ENCODE measurements around the gene CGB3.

The CGB3 gene

DNA sequence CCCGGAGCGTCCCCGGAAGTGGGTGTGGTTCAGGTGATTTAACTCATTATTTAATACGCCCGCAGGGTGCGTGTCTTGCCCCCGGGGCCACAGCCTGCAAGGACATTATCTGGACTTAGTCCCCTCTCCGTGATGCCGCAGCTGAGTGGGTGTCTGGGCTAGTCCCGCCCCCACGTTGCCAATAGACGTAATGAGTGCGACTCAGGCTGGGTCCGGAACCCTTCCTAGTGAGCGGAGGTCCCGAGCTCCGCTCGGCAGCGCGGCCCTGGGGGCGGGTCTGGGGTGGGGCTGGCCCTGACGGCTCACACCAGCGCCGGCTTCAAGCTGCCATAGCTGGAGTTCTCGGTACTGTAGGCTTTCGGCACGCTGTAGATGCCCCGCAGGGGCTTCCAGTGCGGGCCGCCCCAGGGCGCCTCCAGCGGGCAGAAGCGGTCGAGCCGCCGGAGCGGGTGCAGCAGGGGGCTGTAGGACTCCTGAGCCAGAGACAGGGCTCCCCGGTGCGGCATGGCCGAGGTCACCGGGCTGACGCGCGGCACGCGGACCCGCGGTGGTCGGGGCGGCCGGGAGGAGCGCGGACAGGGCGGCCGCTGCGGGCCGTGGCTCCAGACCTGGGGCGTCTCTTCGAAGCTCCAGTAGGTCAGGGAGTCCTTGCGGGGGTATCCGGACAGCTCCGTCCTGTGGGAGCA is 6.3 kb downstream of the CGB3 start (continued):
- TF ChIP-seq ZNF555 (tag by site-specific recombination; conservative IDR thresholded peaks at IDR 0.05) = no peak
- TF ChIP-seq, protein P1, sequence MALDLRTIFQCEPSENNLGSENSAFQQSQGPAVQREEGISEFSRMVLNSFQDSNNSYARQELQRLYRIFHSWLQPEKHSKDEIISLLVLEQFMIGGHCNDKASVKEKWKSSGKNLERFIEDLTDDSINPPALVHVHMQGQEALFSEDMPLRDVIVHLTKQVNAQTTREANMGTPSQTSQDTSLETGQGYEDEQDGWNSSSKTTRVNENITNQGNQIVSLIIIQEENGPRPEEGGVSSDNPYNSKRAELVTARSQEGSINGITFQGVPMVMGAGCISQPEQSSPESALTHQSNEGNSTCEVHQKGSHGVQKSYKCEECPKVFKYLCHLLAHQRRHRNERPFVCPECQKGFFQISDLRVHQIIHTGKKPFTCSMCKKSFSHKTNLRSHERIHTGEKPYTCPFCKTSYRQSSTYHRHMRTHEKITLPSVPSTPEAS (tag by site-specific recombination; IDR thresholded peaks at IDR 0.05) = no peak
- TF ChIP-seq ZNF48 (tag by site-specific recombination; IDR thresholded peaks at IDR 0.05) = no peak
- TF ChIP-seq ZNF549 (tag by site-specific recombination; IDR thresholded peaks at IDR 0.05) = no peak
- peak; percentile 82 for TF ChIP-seq SP3 (tag by site-specific recombination; IDR thresholded peaks at IDR 0.05)
- peak; percentile 80 for TF ChIP-seq GLIS2 (tag by site-specific recombination; IDR thresholded peaks at IDR 0.05)
- no peak; the same call in 1 of the 2 replicates for TF ChIP-seq KLF8 (tag by site-specific recombination; IDR thresholded peaks at IDR 0.05)
- no peak for TF ChIP-seq ZNF223 (tag by site-specific recombination; IDR thresholded peaks at IDR 0.05)
- peak; percentile 54; the same call in 1 of the 2 replicates for TF ChIP-seq KLF7 (tag by site-specific recombination; IDR thresholded peaks at IDR 0.05; ENCODE audit: borderline replicate concordance)
- no peak for TF ChIP-seq ZNF426 (tag by site-specific recombination; IDR thresholded peaks at IDR 0.05)
- TF ChIP-seq, protein P2, sequence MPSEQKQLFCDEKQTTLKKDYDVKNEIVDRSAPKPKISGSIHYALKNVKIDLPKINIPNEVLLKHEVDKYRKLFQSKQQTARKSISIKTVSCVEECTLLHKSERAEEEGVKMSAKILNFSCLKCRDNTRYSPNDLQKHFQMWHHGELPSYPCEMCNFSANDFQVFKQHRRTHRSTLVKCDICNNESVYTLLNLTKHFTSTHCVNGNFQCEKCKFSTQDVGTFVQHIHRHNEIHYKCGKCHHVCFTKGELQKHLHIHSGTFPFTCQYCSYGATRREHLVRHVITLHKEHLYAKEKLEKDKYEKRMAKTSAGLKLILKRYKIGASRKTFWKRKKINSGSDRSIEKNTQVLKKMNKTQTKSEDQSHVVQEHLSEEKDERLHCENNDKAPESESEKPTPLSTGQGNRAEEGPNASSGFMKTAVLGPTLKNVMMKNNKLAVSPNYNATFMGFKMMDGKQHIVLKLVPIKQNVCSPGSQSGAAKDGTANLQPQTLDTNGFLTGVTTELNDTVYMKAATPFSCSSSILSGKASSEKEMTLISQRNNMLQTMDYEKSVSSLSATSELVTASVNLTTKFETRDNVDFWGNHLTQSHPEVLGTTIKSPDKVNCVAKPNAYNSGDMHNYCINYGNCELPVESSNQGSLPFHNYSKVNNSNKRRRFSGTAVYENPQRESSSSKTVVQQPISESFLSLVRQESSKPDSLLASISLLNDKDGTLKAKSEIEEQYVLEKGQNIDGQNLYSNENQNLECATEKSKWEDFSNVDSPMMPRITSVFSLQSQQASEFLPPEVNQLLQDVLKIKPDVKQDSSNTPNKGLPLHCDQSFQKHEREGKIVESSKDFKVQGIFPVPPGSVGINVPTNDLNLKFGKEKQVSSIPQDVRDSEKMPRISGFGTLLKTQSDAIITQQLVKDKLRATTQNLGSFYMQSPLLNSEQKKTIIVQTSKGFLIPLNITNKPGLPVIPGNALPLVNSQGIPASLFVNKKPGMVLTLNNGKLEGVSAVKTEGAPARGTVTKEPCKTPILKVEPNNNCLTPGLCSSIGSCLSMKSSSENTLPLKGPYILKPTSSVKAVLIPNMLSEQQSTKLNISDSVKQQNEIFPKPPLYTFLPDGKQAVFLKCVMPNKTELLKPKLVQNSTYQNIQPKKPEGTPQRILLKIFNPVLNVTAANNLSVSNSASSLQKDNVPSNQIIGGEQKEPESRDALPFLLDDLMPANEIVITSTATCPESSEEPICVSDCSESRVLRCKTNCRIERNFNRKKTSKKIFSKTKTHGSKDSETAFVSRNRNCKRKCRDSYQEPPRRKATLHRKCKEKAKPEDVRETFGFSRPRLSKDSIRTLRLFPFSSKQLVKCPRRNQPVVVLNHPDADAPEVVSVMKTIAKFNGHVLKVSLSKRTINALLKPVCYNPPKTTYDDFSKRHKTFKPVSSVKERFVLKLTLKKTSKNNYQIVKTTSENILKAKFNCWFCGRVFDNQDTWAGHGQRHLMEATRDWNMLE (tag by site-specific recombination; conservative IDR thresholded peaks at IDR 0.05; ENCODE audit: low read depth) = no peak
- TF ChIP-seq, protein P3, sequence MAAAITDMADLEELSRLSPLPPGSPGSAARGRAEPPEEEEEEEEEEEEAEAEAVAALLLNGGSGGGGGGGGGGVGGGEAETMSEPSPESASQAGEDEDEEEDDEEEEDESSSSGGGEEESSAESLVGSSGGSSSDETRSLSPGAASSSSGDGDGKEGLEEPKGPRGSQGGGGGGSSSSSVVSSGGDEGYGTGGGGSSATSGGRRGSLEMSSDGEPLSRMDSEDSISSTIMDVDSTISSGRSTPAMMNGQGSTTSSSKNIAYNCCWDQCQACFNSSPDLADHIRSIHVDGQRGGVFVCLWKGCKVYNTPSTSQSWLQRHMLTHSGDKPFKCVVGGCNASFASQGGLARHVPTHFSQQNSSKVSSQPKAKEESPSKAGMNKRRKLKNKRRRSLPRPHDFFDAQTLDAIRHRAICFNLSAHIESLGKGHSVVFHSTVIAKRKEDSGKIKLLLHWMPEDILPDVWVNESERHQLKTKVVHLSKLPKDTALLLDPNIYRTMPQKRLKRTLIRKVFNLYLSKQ (tag by site-specific recombination; IDR thresholded peaks at IDR 0.05; ENCODE audit: borderline replicate concordance) = no peak
- TF ChIP-seq, protein P4, sequence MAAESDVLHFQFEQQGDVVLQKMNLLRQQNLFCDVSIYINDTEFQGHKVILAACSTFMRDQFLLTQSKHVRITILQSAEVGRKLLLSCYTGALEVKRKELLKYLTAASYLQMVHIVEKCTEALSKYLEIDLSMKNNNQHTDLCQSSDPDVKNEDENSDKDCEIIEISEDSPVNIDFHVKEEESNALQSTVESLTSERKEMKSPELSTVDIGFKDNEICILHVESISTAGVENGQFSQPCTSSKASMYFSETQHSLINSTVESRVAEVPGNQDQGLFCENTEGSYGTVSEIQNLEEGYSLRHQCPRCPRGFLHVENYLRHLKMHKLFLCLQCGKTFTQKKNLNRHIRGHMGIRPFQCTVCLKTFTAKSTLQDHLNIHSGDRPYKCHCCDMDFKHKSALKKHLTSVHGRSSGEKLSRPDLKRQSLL (tag by site-specific recombination; IDR thresholded peaks at IDR 0.05) = no peak
- no peak for TF ChIP-seq ZNF211 (tag by site-specific recombination; IDR thresholded peaks at IDR 0.05; ENCODE audit: low read depth)
- no peak for TF ChIP-seq ZEB2 (tag by site-specific recombination; IDR thresholded peaks at IDR 0.05)
- no peak for TF ChIP-seq ZNF146 (tag by site-specific recombination; IDR thresholded peaks at IDR 0.05)
- no peak for TF ChIP-seq ZNF366 (tag by site-specific recombination; conservative IDR thresholded peaks at IDR 0.05)
- no peak for TF ChIP-seq ZNF404 (tag by site-specific recombination; IDR thresholded peaks at IDR 0.05)
- TF ChIP-seq, protein P5, sequence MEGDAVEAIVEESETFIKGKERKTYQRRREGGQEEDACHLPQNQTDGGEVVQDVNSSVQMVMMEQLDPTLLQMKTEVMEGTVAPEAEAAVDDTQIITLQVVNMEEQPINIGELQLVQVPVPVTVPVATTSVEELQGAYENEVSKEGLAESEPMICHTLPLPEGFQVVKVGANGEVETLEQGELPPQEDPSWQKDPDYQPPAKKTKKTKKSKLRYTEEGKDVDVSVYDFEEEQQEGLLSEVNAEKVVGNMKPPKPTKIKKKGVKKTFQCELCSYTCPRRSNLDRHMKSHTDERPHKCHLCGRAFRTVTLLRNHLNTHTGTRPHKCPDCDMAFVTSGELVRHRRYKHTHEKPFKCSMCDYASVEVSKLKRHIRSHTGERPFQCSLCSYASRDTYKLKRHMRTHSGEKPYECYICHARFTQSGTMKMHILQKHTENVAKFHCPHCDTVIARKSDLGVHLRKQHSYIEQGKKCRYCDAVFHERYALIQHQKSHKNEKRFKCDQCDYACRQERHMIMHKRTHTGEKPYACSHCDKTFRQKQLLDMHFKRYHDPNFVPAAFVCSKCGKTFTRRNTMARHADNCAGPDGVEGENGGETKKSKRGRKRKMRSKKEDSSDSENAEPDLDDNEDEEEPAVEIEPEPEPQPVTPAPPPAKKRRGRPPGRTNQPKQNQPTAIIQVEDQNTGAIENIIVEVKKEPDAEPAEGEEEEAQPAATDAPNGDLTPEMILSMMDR (tag by site-specific recombination; IDR thresholded peaks at IDR 0.05) = no peak; the same call in 1 of the 2 replicates
- no peak; the same call in 1 of the 2 replicates for TF ChIP-seq ZNF610 (tag by site-specific recombination; IDR thresholded peaks at IDR 0.05; ENCODE audit: borderline replicate concordance)
- TF ChIP-seq ZNF302 (tag by site-specific recombination; IDR thresholded peaks at IDR 0.05; ENCODE audit: low read depth) = no peak
- TF ChIP-seq ZNF19 (tag by site-specific recombination; IDR thresholded peaks at IDR 0.05; ENCODE audit: low read depth) = no peak
- no peak for TF ChIP-seq ZNF184 (tag by site-specific recombination; IDR thresholded peaks at IDR 0.05)
- TF ChIP-seq ZNF24 (tag by site-specific recombination; IDR thresholded peaks at IDR 0.05) = no peak
- no peak for TF ChIP-seq ZNF114 (tag by site-specific recombination; IDR thresholded peaks at IDR 0.05)
- TF ChIP-seq ZNF571 (tag by site-specific recombination; IDR thresholded peaks at IDR 0.05) = no peak
- TF ChIP-seq ZFHX2 (tag by site-specific recombination; conservative IDR thresholded peaks at IDR 0.05) = peak; percentile 86
- TF ChIP-seq ZNF776 (tag by site-specific recombination; IDR thresholded peaks at IDR 0.05; ENCODE audit: borderline replicate concordance) = no peak
- TF ChIP-seq ZNF837 (tag by site-specific recombination; IDR thresholded peaks at IDR 0.05) = no peak
- no peak for TF ChIP-seq ZNF785 (tag by site-specific recombination; IDR thresholded peaks at IDR 0.05)

Measured in HEK293 (cell line).